Fibroblast of lung (primary cell): ENCODE data around the gene PDGFC. TPM values are rescaled to one million over a fixed set of nuclear protein-coding genes. Genes with fewer than 3 reads are reported as not detected.

Experiments used
- DNase-seq, 2 donors: peaks; one replicate each; pipeline versions ENCODE4 v3.0.0 to v3.0.0-alpha.2; 2010; ENCODE audit warnings: low read depth in 2 of 2
- H2AFZ ChIP-seq: 2 replicates; pipeline ENCODE4 v1.5.1; 2012; ENCODE audit warnings: low read length, control low read depth, inconsistent platforms
- H3K27ac ChIP-seq: 2 replicates; pipeline ENCODE4 v1.5.1; 2011; ENCODE audit warnings: low read length, control low read depth; ENCODE audit not compliant: insufficient read depth
- H3K27me3 ChIP-seq: 2 replicates; pipeline ENCODE4 v1.5.1; 2011; ENCODE audit warnings: mild to moderate bottlenecking, low read length; ENCODE audit not compliant: control insufficient read depth, insufficient read depth
- H3K36me3 ChIP-seq: 2 replicates; pipeline ENCODE4 v1.5.1; 2011; ENCODE audit warnings: low read length; ENCODE audit not compliant: control insufficient read depth, insufficient read depth
- H3K4me1 ChIP-seq: 2 replicates; pipeline ENCODE4 v1.5.1; 2011; ENCODE audit warnings: low read length; ENCODE audit not compliant: control insufficient read depth, insufficient read depth; ENCODE audit errors: extremely low read depth
- H3K4me2 ChIP-seq: 2 replicates; pipeline ENCODE4 v1.5.1; 2011; ENCODE audit warnings: low read length, control low read depth; ENCODE audit not compliant: insufficient read depth; ENCODE audit errors: extremely low read depth
- H3K4me3 ChIP-seq, 4 experiments: fragments of 200-600 bp in 1 of 4; sonication (generic) in 1 of 4; replicated peaks in 1 of 4; 2 replicates each; pipeline ENCODE4 v1.5.1; 2011 to 2016; ENCODE audit warnings: low read length in 4 of 4, low read depth in 3 of 4, mild to moderate bottlenecking in 3 of 4, control low read depth in 2 of 4, inconsistent platforms in 1 of 4, mixed read lengths in 1 of 4; ENCODE audit not compliant: insufficient read depth in 1 of 4; ENCODE audit errors: control extremely low read depth in 1 of 4
- H3K79me2 ChIP-seq: 2 replicates; pipeline ENCODE4 v1.5.1; 2012; ENCODE audit warnings: mild to moderate bottlenecking, low read length, inconsistent platforms; ENCODE audit not compliant: control insufficient read depth, insufficient read depth
- H3K9ac ChIP-seq: 2 replicates; pipeline ENCODE4 v1.5.1; 2011; ENCODE audit warnings: mild to moderate bottlenecking, low read length, control low read depth; ENCODE audit not compliant: insufficient read depth
- H3K9me3 ChIP-seq: 2 replicates; pipeline ENCODE4 v1.5.1; 2012; ENCODE audit warnings: low read depth, low read length; ENCODE audit not compliant: control insufficient read depth, insufficient read depth
- H4K20me1 ChIP-seq: 2 replicates; pipeline ENCODE4 v1.5.1; 2011; ENCODE audit warnings: low read length; ENCODE audit not compliant: control insufficient read depth, insufficient read depth; ENCODE audit errors: extremely low read depth
- EZH2 ChIP-seq: IDR thresholded peaks from 2 replicates; pipeline ENCODE4 v1.5.1; 2012; ENCODE audit warnings: low read length, control low read depth, mild to moderate bottlenecking; ENCODE audit errors: missing control alignments
- polyA plus RNA-seq, 2 donors: library from polyadenylated mRNA; depleted of rRNA in 1 of 2; stranded (reverse) in 1 of 2; unstranded in 1 of 2; fragments of >200 nt; gene quantifications; 2 replicates each; pipeline ENCODE4 v1.2.1, GENCODE V29; 2011 to 2012; ENCODE audit warnings: missing spikeins in 1 of 2
- total RNA-seq: library from RNA; depleted of rRNA; stranded (reverse); fragments of >200 nt; gene quantifications from 2 replicates; pipeline ENCODE4 v1.2.1, GENCODE V29; 2014
- TF ChIP-seq, protein P1 (sequence below), 2 donors: IDR thresholded peaks in 1 of 2; conservative IDR thresholded peaks in 1 of 2; 1 replicate in 1 of 2; 2 replicates in 1 of 2; pipeline ENCODE4 v1.5.1; 2011 to 2012; ENCODE audit warnings: low read length in 2 of 2, control low read depth in 1 of 2, inconsistent platforms in 1 of 2, low read depth in 1 of 2, mild to moderate bottlenecking in 1 of 2

Gene PDGFC
- total and polyA plus RNA-seq, 2 donors (not counting 1 experiment from before 2014, with no cell fraction given): 43.4 to 103 TPM

DNA sequence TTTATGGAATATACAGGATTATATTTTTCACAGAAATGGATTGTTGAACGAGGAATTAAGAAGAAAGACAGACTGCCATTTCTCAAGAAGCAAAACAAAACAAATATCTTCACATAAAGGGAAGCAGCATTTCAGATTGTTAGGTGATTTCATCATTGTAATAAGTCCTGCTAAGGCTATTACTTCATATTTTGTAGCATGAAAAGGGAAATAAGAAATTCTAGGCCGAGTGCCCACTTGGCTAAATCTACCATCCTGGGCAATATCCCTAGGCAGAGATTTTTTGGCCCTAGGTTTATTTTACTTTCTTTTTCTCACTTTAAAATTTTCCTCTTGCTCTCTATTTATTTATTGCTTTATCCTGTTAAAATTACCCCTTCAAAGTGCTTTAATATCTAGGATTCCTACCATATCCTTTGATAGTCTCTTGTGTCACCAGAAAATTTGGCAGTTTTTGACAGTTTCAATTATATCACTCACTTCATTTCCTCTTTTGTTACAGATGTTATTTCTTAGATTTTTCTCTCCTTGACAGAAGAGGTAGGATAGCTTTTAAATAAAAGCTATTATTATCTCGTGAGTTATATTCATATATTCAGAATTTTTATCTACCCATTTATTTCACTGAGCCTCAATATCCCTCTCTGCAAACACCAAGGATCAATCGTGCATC is 142.3 kb downstream of the PDGFC start:
- DNase-seq: peak; percentile 59 to 86
- H3K9ac ChIP-seq: no peak overlapping the region
- H3K4me3 ChIP-seq: peak overlapping the region in 2 of 4 experiments; percentile 3 to 36
- TF ChIP-seq EZH2: no peak
- H3K9me3 ChIP-seq: no peaks in the 10 kb centered on the region
- no peaks in the 10 kb centered on the region for H3K27me3 ChIP-seq
- H2AFZ ChIP-seq: no peak overlapping the region
- peaks cover 18% of the 10 kb centered on the region for H3K79me2 ChIP-seq
- peak overlapping the region; percentile 54 for H3K4me2 ChIP-seq
- no peaks in the 10 kb centered on the region for H3K36me3 ChIP-seq
- no peaks in the 10 kb centered on the region for H4K20me1 ChIP-seq
- H3K4me1 ChIP-seq: peaks cover 2% of the 10 kb centered on the region
- H3K27ac ChIP-seq: peak overlapping the region; percentile 18

GRCh38 chr4:156827519-156827918 is 144.1 kb downstream of the PDGFC start:
- Histone ChIP-seq H4K20me1 (no peaks in the 10 kb centered on the region), H3K4me2 (no peak overlapping the region), H3K79me2 (peaks cover 25% of the 10 kb centered on the region), H3K4me3 (no peak overlapping the region), H2AFZ (no peak overlapping the region), H3K27ac (no peak overlapping the region), H3K36me3 (no peaks in the 10 kb centered on the region), H3K4me1 (peaks cover 2% of the 10 kb centered on the region), H3K27me3 (no peaks in the 10 kb centered on the region), H3K9me3 (no peaks in the 10 kb centered on the region), H3K9ac (no peak overlapping the region)
- TF ChIP-seq, protein P1, sequence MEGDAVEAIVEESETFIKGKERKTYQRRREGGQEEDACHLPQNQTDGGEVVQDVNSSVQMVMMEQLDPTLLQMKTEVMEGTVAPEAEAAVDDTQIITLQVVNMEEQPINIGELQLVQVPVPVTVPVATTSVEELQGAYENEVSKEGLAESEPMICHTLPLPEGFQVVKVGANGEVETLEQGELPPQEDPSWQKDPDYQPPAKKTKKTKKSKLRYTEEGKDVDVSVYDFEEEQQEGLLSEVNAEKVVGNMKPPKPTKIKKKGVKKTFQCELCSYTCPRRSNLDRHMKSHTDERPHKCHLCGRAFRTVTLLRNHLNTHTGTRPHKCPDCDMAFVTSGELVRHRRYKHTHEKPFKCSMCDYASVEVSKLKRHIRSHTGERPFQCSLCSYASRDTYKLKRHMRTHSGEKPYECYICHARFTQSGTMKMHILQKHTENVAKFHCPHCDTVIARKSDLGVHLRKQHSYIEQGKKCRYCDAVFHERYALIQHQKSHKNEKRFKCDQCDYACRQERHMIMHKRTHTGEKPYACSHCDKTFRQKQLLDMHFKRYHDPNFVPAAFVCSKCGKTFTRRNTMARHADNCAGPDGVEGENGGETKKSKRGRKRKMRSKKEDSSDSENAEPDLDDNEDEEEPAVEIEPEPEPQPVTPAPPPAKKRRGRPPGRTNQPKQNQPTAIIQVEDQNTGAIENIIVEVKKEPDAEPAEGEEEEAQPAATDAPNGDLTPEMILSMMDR (conservative IDR thresholded peaks at IDR 0.05 in 1 of 2, IDR thresholded peaks at IDR 0.05 in 1 of 2; ENCODE audit: low read depth in 1 of 2, low read length in 2 of 2): no peak
- TF ChIP-seq EZH2: no peak
- no peak for DNase-seq

- H3K79me2 ChIP-seq: peaks cover 25% of the 10 kb centered on the region
- no peak overlapping the region for H3K4me3 ChIP-seq
- TF ChIP-seq, protein P1 (conservative IDR thresholded peaks at IDR 0.05 in 1 of 2, IDR thresholded peaks at IDR 0.05 in 1 of 2; ENCODE audit: low read depth in 1 of 2, low read length in 2 of 2): no peak
- no peak for TF ChIP-seq EZH2
- no peak overlapping the region for H3K4me2 ChIP-seq
- DNase-seq: no peak
- no peaks in the 10 kb centered on the region for H4K20me1 ChIP-seq
- no peaks in the 10 kb centered on the region for H3K4me1 ChIP-seq
- no peaks in the 10 kb centered on the region for H3K36me3 ChIP-seq
- no peak overlapping the region for H3K9ac ChIP-seq
- no peak overlapping the region for H3K27ac ChIP-seq
- no peaks in the 10 kb centered on the region for H3K9me3 ChIP-seq
- no peak overlapping the region for H2AFZ ChIP-seq
- no peaks in the 10 kb centered on the region for H3K27me3 ChIP-seq
These were observed 146.5 kb downstream of the PDGFC start for GRCh38 chr4:156825074-156825473.
